Activated CD8-positive, alpha-beta memory T cell treated with anti-CD3 and anti-CD28 coated beads, Interleukin-2, amount 50 U/mL, for 24 hours (primary cell): ENCODE data around the gene CSF1R.

ENCODE experiments used
- DNase-seq: peaks from one replicate; pipeline ENCODE4 v3.0.0-alpha.2; 2020; ENCODE audit errors: extremely low read depth

Gene CSF1R

DNA sequence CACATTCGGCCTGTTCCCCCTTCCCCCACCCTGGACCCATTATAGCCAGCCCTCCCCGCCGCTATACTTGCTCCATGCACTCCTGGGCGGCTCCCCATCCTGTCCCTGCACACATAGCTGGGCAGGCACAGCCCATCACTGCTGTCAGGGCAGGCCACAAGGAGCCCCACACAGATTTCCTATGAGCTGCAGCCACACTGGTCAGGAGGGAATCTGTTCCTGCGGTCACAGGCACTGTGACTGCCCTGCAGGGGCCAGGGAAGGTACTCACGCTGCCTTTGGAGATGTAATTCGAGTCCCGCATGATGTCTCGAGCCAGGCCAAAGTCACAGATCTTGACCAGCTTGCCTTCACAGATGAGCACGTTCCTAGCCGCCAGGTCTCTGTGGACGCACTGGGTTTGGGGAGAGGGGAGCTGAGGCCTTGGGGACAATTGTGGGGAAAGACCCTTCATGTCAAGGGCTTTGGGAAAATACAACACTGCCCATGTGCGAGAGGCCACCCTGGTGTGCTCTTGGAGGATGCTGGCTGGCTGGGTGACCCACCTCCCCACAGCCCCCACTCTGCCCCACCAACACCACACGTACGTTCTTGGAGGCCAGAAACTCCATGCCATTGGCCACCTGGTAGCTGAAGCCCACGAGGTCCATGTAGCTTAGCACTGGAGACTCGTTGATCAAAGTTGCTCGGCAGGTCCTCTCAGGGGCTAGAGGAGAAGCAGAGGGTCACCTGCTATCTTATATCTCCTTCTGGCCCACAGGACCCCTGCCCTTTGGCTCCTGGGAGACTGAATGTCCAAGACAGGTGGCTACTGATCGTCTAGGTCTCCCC lies 34.5 kb upstream of the CSF1R start:
- no peak for DNase-seq

DNA sequence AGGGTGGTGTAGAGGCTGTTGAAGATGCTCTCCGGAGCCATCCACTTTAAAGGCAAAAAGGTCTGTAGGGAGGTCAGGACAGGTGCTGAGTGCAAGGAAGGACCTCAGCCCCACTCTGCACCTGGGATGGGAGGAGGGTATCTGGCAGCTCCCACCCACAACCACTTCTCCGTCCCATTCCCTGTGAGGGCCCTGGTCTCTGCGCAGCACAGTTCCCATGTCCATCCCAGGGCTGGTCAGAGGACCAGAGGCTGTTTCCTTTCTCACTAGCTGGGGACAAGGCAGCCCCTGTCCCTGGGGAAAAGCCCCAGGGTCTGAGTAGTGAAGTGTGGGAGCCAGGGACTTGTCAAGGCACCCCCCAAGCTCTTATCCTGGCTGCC lies 33.7 kb upstream of the CSF1R start:
- DNase-seq: no peak

DNA sequence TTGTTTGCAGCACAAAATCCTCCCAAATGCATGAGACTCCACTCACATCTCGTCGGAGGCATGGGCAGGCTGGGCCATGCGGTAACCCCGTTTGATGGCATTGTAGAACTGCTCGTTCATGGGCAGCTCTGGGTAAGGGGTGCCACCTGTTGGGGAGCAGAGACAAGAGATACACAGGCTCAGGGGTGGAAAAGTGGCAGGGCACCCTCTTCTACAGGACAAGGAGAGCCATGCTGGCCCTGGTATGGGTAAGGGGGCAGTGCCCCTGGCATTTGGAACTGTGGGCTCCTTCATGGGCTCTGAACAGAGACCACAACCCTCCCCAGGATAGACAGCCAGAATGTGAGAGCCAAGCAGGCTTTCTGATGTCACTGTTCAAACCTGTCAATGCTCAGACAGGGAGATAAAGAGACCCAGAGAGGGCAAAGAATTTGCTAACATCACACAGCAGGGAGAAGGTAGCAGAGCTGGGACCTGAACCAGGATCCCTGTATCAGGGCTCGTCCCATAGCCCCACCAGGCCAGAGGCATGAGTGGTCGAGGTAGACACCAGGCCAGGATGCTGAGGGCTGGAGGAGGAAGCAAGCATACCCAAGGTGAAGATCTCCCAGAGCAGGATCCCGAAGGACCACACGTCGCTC lies 33.2 kb upstream of the CSF1R start:
- no peak for DNase-seq

DNA sequence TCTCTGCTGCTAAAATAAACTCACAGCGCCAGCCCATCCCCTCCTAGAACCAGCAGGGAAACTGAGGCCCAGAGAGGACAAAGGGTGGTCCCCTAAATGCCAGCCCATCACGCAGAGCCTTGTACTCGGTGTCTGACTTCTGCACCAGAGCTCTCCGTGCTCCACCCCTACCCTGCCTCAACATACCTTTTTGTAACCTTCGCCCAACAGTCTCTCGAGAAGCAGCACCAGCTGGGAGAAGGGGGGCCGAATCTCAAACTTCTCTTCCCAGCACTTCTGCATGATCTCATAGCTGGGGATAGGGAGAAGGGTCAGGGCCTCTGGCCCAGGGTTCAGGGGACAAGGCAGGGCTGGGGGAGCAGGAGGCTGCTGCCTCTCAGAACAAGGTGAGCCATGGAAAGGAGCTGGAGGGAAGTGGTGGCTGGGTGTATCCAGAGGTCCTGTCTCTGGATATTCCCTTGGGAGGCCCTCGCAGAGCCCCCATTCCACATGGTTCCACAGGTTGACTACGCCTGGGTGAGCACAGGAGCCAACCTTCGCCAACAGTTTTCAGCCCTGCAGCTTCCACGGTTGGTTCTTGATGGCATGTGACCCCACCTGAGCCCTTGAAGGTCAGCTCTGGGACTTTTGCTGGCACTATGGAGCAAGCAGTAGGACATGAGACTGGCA lies 32.3 kb upstream of the CSF1R start:
- no peak for DNase-seq

DNA sequence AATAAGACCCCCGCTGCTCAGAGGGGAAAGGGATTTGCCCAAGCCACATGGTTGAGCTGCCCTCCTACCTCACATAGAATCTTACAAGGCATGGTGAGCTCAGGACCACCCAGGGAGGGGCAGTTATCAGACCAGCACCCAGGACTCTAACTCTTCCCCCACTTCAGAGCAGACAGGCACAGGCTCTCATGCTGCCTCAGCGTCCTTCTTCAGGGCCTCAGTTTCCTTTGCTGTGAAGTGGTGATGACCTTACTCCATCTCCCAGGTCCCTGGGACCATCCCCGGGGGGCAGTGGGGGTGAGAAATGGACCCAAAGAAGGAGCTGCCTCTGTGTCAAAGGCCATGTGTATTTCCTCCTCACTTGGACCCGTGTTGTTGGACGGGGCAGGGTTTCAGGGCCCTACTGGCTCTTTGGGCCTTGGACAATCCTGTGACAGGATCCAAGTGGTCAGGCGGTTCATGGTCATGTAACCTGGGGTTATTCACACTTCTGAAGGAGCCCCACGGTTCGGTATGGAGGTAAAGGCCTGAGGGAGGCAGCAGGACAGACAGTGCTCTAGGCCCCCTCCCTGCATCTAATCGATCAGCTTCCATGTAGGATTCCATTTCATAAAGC lies 31.7 kb upstream of the CSF1R start:
- no peak for DNase-seq

DNA sequence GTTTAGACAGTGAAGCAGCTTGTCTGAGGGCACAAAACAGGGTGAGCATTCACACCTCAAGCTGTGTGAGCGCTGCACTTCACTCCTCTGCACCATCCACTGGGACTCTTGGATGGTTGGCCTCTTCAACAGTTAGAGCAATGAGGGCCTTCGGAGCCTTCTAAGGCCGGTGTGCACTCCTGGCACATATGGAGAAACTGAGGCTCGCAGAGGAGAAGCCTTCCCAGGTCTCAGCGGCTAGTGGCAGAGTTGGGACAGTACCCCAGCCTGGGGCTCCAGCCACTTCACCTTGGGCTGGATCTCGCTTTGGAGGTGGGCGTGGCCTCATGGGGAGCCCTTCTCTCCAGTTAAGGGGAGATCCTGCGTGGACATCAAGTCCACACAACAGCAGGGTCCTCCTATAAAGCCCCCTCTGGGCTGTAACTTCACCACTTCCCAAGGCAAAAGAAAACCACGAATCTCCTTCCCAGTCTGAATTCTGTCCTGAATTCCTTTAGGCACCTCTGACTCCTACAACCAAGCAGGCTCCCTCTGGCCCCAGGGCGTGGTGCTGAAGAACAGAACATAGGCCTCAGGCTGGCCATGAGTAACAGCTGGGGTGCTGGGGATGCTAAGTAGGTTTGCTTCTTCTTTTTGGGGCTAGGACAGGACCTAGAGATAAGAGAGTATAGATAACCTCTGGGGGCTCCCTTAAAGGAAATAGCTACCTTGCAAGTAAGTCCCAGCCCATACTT lies 30.5 kb upstream of the CSF1R start:
- no peak for DNase-seq

DNA sequence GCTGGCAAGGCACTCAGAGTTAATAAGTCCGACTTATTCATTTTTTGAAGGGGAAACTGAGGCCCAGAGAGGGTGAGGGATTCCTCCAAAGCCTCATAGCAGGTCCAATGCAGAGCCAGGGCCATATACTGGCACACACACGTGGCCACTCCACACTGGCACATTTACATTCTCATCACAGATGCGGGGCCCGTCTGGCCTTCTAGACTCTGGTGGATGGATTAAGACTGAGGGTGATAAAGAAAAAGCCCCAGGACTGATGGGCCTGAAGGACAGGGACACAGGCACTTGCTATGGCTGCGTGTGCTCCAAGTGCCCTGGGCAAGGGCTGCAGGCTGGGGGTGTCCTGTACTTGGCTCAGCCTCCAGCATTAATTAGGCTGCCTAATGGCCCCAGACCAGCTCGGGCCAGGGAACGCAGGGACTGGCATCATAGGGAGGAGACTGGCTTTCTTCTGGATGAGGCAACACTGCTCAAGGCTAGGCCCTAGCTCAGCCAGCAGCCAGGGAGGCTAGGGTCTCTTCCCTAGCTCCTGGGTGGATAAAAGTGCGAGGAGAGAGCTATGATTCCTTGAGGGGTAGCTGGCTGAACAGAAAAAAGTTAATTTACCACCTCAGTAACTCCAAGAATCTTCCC lies 28.5 kb upstream of the CSF1R start:
- no peak for DNase-seq

DNA sequence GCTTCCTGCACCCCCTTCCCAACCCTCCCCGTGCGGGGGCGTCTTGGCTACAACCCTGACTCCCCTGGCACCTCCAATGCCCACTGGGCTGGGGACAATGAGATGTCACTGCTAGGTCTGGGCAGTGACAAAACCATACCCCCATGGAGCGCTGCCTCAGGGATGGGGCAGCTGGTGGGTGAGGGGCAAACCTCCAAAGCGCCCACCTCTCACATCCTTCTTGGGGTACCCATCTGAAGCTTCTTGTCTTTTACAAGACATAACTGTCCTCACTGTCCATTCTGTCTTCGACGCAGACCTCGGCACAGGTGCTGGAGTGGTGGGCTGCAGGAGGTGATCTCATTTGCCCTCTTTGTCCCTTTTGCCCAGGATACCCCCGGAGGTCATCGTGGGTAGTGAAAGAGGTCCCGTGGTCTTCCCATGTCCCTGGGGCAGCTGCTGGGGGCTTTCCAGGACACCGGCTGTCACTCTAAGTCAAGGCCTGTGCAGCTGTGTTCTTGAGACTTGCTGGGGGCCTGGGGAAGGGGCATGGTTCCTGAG lies 27.8 kb upstream of the CSF1R start:
- DNase-seq: no peak

DNA sequence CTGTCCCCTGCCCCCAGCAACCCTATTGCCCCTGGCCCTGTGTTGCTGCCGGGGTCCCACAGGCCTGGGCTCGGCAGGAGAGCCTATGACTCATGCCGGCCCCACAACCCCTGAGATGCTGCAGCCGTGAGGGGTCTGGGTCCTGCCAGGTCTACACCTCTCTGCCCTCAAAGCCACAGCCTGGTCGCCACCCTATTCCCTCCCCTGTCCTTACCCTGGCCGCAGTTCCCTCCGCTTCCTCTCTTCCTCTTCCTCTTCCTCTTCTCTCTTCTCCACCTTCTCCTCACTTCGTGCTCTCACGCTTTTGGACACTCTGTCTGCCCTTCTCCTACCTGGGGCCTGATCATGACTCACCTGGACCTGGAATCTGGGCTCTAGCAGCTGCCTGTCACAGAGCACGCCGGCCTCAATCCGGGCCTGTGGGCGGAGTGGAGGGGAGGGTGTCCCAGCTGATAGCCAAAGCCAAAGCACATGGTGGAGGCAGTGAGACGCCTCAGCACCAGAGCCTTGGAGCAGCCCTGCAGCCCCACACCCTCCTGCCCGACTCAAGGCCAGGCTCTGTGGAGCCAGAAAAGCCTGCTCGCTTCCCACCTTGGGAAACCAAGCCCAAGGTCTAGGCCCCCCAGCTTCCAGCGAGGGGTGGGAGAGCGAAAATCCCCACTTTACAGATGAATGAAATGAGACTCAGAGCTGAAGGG lies 26.8 kb upstream of the CSF1R start:
- DNase-seq: no peak

DNA sequence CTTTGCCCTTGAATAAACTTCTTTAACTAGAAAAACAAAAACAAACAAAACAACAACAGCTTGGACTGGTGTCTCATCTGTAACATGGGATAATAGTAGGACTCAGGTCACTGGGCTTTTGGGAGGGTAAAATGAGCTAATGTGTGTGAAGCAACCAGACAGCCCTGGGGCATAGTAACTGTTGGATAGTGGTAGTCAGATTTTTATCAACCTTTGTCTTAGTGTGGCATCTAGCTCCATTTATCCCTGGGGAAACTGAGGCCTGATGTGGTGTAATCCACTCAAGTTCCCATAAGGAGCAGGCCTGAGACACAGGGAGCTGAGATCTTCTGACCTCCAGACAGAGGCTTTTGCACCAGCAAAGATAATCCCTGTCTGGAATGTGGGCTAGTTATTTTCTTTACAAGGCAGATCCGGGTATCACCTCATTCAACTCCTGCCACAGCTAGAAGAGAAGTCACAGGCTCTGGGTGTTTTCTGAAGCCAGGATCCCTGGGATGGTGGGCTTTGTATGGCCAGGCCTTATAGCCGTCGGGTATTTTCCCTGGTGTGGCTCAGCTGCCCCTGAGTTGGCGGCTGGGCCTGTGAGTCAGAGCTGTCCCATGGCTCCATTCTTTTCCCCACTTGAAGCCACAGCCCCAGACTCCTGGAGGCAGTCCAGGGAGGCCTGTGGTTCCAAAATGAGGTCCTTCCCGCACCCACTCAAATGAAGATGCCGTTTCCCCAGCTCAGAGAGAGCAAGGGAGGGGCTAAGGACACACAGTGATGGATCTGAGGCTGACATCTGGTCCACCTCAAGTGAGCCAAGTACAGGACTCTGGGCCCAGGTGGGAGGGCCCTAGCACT lies 26.1 kb upstream of the CSF1R start:
- no peak for DNase-seq

DNA sequence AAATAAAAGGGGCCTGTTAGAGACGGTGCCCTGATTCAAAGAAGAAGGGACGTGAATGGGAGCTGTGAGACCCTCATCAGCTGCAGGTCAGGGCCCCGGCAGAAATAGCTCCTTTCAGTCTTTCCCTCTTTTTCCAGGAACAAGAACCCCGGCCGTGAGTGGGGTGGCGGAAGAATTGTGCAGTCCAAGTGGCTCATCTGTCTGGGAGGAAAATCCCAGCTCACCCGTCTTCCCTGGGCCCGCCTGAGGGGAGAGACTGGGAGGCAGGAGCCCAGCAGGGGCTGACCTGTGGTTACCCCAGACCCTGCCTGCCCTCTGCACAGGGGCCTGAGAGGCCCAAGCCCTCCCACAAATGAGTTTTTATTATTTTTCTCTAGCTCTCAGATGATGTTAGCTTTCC lies 24.8 kb upstream of the CSF1R start:
- no peak for DNase-seq

DNA sequence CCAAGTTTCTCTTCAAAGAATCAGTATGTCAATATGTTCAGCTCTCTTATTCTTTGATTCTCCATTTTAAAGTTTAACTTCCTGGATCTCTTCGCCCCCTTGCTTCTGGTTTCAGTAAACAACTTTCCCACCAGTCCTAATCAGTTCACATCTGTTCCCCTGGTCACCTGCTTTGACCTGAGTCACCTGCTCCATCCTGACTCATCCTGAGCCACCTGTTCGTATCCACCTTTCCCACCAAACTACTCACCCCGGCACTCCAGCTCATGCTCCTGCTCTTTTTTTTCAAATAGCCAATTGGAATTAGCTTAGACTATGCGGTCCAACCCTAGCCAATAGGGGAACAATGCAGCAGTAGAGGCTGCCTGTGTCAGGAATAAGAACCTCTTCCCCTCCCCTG lies 23.6 kb upstream of the CSF1R start:
- no peak for DNase-seq

DNA sequence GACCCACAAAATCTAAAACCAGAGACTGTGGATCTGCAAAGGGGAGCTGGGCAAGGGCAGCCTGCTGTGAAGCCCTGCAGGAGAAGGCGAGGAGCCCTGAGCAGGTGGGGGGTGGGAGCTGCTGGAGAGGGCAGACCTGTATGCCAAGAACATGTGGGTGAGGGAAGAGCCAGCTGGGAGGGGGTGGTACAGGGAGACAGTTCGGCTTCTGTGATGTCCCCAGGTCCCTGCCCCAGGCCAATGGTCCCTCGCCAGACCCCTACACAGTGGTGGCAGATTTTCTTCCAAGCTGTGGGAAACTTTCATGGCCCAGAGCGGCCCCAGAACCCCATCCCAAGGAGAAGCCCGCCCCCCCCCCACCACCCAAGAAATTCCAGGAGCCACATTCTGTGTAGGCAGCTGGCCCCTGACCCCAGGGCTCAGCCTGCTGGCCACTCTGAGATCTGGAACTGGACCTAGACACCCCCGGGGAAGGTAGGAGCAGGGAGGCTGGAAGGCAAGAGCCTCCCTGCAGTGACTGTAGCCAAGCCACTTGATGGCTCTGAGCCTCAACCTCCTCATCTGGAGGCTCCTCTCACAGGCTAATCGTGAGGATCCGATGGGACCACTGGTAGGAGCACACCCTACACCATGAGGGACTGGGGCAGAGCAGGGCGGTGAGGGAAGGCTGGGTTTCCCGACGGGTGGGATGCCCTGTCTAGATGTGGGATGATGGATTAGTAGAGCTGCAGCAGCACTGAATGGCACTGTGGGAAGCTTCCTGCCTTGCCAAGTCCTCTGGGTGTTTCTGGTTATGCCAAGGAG lies 22.6 kb upstream of the CSF1R start:
- DNase-seq: no peak

DNA sequence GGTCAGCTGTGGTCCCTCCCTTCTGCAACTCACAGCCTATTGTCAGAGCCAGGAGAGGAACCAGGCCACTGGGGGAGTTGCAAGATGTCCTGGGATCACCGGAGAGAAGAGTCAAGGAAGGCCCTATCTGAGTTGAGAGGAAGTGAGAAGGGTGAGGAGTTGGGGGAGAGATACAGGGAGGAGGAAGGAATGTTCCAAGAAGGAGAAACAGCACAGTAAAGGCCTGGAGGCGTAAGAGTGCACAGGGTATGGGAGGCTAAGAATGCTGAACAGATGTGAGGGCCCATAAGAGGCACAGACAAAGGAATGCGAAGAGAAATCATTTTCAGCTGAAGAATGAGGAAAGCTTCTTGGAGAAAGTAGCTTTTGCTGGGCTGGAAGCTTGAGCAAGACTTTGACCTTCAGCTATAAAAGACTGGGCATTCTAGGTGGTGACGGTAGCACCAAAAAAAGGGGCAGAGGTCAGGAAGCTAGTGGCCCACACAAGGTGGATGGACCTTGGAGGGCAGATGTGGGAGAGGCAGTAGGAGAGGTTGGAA lies 21.6 kb upstream of the CSF1R start:
- DNase-seq: no peak

DNA sequence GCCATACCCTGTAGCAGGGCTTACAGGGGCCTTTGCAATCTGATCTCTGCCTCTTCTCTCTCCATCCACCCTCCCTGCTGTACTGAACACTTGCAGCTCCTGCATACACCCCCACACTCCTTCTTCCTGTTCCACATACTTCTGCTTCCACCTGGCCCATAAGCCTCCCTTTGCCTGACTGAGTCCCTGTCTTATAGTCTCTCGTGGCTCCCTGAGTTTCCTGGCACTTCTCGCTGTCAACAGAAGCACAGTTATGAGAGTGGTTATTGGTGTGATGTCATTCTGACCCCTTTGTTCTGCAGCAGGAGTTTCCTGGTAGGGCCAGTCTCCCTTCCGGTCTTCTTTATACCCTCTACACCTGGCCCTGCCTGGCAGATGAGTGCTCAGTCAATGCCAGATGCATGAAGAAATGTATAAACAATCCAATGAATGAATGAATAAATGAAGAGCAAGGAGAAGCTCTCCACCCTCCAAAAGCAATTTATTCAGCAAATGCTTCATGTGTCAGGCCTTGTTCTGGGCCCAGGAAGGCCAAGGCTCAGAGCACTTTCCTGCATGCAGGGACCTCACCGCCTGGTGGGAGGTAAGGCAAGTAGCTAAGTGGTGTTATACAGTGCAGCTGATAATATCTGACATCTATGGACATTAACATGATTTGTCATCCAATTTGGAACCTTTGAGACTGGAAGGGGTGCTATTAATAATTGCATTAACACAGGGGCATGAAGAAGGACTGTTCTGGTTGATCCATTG lies 20.5 kb upstream of the CSF1R start:
- DNase-seq: no peak

DNA sequence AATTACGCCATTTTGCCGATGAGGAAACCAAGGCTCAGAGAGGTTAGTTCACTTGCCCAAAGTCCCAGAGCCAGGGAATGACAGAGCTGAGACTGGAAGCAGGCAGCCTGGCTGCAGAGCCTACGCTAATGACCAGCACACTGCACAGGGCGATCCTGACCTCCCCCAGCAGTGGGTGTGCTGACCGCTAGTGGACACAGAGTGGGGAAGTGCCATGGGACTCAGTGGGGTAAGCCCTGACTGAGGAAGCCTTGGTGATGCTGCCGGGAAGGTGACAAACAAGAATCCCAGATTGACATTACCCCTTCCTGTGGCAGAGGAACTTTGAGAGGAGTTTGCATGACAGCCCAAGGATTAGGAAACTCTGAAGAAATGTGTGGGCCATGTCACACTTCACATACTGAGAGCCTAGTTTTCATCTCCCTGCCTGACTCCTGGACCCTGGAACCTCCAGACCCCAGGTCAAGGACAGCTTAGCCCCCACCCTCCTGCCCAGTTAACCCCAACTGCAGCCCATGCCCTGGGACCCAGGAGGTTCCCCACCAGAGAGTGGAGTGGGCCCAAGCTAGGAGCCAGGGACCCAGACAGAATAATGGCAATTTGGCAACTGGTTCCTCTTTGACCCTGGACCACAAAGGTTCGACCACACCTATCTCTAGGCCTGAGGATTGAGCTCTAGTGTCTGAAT lies 19.7 kb upstream of the CSF1R start:
- no peak for DNase-seq

DNA sequence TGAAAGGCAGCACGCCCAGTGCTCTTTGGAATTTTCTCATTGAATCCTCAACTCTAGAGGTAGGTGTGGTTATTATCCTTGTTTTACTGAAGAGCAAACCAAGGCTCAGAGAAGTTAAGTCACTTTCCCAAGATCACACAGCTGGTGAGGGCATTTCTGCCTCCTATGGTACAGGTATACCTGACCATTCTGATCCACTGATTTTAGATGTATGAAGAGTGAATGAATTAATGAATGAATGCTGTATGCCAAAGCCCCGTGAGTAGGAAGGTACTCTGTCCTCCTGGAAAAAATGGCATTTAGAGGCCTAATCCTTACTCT lies 18.2 kb upstream of the CSF1R start:
- DNase-seq: no peak
